ENCODE results near the gene SLC23A3. TPM values are rescaled to one million over a fixed set of nuclear protein-coding genes. Genes with fewer than 3 reads are reported as not detected.

Gene SLC23A3
- total and polyA plus RNA-seq, 9 of the 15 experiments (the other 6 are each of a cell fraction or from before 2014, with no cell fraction given) = 0.06 to 0.64 (median 0.16) TPM

DNA sequence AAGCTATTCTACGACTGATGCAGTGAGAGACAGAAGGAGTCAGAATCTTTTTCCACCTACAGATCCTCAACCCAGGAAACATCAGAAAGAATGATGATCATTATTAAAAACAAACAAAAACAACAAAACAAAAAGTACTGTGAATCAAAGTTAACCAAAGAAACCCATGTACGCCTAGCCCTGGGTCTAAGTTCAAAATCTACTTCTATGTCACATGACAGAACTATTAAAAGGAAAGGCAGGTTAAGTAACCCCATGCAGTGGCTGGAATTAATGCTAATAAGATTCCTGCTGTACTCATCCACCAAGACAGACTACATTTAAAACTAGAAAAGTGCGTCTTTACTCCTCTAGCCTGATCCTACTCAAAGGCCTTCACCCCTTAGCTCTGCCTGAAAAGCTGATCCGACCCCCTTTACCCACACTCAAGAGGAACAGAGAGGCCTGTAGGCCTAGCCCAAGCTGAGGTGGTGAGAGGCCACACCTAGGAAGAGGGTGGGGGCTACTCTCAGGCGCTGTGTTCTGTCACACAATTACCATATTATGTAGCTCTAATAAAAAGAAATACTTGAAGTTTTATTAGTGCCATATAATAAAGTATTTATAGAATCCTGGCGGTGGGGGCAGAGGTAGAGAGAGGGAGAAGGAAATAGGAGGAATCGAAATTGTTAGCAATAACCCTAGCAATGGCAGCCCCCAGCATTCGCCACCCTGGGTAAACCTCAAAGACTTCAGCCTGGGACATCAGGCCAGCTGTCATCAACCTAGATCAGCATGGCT, 46.3 kb downstream of the SLC23A3 start:
- 80% methylated on average over 7 of the region's 8 CpGs for WGBS (ENCODE audit: insufficient coverage, low coverage, missing lambda C conversion rate)
- no peaks in the 10 kb centered on the region for H4K20me1 ChIP-seq (replicated peaks; ENCODE audit: control insufficient read depth, insufficient read depth, low read length)
- no peaks in the 10 kb centered on the region for H3K27me3 ChIP-seq (ENCODE audit: control insufficient read depth in 2 of 2, insufficient read depth in 2 of 2, low read length in 2 of 2)
- ChIA-PET CTCF (ENCODE audit: low intra/inter-chr PET ratio) (no interaction called here), POLR2A (no interaction called here)
- no peak for FAIRE-seq
- no peak overlapping the region for H3K27ac ChIP-seq (ENCODE audit: extremely low read depth, low read depth, low read length)
- no peak overlapping the region for H3K4me2 ChIP-seq (ENCODE audit: insufficient read depth, low read length)
- H2AFZ ChIP-seq (ENCODE audit: low read depth, low read length) = no peak overlapping the region
- H3K4me1 ChIP-seq (replicated peaks in 1 of 2; ENCODE audit: control insufficient read depth in 2 of 2, insufficient read depth in 2 of 2, low read length in 2 of 2) = peaks cover 16 to 30% of the 10 kb centered on the region in 2 experiments
- no TSS peak for BruUV-seq (replicated peaks)
- H3K79me2 ChIP-seq (ENCODE audit: control insufficient read depth, insufficient read depth, low read length) = no peaks in the 10 kb centered on the region
- DNase-seq (ENCODE audit: extremely low read depth in 1 of 4, low spot score in 3 of 4) = no peak
- in situ Hi-C loops (cut with MboI) = loop anchor here (5.0 kb wide), 1 partner anchor 51 kb away; no protein-coding TSS in a partner anchor
- peaks cover 3% of the 10 kb centered on the region for H3K9me1 ChIP-seq (ENCODE audit: control insufficient read depth, insufficient read depth, low read length)
- no peak for ATAC-seq
- TF ChIP-seq MCM3 (IDR thresholded peaks at IDR 0.05) = no peak
- TF ChIP-seq, protein P1, sequence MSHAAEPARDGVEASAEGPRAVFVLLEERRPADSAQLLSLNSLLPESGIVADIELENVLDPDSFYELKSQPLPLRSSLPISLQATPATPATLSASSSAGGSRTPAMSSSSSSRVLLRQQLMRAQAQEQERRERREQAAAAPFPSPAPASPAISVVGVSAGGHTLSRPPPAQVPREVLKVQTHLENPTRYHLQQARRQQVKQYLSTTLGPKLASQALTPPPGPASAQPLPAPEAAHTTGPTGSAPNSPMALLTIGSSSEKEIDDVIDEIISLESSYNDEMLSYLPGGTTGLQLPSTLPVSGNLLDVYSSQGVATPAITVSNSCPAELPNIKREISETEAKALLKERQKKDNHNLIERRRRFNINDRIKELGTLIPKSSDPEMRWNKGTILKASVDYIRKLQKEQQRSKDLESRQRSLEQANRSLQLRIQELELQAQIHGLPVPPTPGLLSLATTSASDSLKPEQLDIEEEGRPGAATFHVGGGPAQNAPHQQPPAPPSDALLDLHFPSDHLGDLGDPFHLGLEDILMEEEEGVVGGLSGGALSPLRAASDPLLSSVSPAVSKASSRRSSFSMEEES (CRISPR knock-in tag; IDR thresholded peaks at IDR 0.05) = 0 out of 2 replicates have a peak, but pooled peaks have one; percentile 29
- no peaks in the 10 kb centered on the region for H3K36me3 ChIP-seq (ENCODE audit: control insufficient read depth, insufficient read depth, low read length)
- intact Hi-C loops (cut with micrococcal nuclease) = no loop called here
- no peaks in the 10 kb centered on the region for H3K9me3 ChIP-seq (replicated peaks; ENCODE audit: control insufficient read depth, insufficient read depth, low read depth, low read length)
- H3K4me3 ChIP-seq = no peak overlapping the region
- H3K9ac ChIP-seq (ENCODE audit: insufficient read depth in 1 of 2, low read depth in 2 of 2, low read length in 2 of 2) = no peak overlapping the region
